Cerebellar nuclear complex (tissue), 1 donor: ENCODE measurements around the gene ADK.
"Not testable (repeated sequence)": the region's sequence is repeated elsewhere in the genome, so short reads cannot be mapped to it uniquely, and the experiment has no call there.

ENCODE experiments used
- DNase-seq, 2 experiments: peaks; one replicate each; lab custom pipeline; 2025; lab: John Stamatoyannopoulos, UW

ADK gene

GRCh38 chr10:74186678-74187077 is 35.7 kb downstream of the ADK start:
- DNase-seq: no peak

GRCh38 chr10:74187237-74187636 is 36.2 kb downstream of the ADK start:
- no peak for DNase-seq

- not testable (repeated sequence) for DNase-seq
These were observed 37.6 kb downstream of the ADK start for GRCh38 chr10:74188617-74189016.

- no peak for DNase-seq
These were observed 39.0 kb downstream of the ADK start for GRCh38 chr10:74189999-74190421.

- DNase-seq: no peak
These were observed 39.5 kb downstream of the ADK start for GRCh38 chr10:74190494-74190893.

- DNase-seq: no peak
These were observed 43.5 kb downstream of the ADK start for GRCh38 chr10:74194545-74194944.

- no peak for DNase-seq
These were observed 44.0 kb downstream of the ADK start for GRCh38 chr10:74194999-74195398.

- no peak for DNase-seq
These were observed 48.3 kb downstream of the ADK start for GRCh38 chr10:74199315-74199714.

GRCh38 chr10:74202356-74202755 is 51.3 kb downstream of the ADK start:
- no peak for DNase-seq

- DNase-seq: no peak
These were observed 55.7 kb downstream of the ADK start for GRCh38 chr10:74206746-74207145.

GRCh38 chr10:74207691-74208480 is 56.9 kb downstream of the ADK start:
- DNase-seq: no peak

- DNase-seq: no peak
These were observed 58.0 kb downstream of the ADK start for GRCh38 chr10:74208997-74209396.

GRCh38 chr10:74213019-74213418 is 62.0 kb downstream of the ADK start:
- DNase-seq: no peak

- DNase-seq: no peak
These were observed 62.6 kb downstream of the ADK start for GRCh38 chr10:74213571-74214162.

GRCh38 chr10:74217110-74217509 is 66.1 kb downstream of the ADK start:
- DNase-seq: not testable (repeated sequence)

- not testable (repeated sequence) for DNase-seq
These were observed 71.4 kb downstream of the ADK start for GRCh38 chr10:74222467-74222866.

GRCh38 chr10:74223755-74224529 is 72.9 kb downstream of the ADK start:
- DNase-seq: no peak

- DNase-seq: no peak
These were observed 76.8 kb downstream of the ADK start for GRCh38 chr10:74227697-74228424.

- DNase-seq: no peak
These were observed 80.4 kb downstream of the ADK start for GRCh38 chr10:74231375-74231774.

GRCh38 chr10:74233281-74233680 is 82.3 kb downstream of the ADK start:
- DNase-seq: no peak

GRCh38 chr10:74234569-74234968 is 83.5 kb downstream of the ADK start:
- no peak for DNase-seq

GRCh38 chr10:74238031-74238431 is 87.0 kb downstream of the ADK start:
- DNase-seq: no peak
